Fibroblast of peridontal ligament (primary cell): Measurements from ENCODE around the gene ATAD3B.
"Not testable (repeated sequence)": the region's sequence is repeated elsewhere in the genome, so short reads cannot be mapped to it uniquely, and the experiment has no call there.

Source experiments
- DNase-seq: peaks from one replicate; pipeline ENCODE4 v3.0.0-alpha.2; 2010; ENCODE audit errors: extremely low read depth

Gene ATAD3B

GRCh38 chr1:1512425-1512824 is 40.9 kb downstream of the ATAD3B start:
- DNase-seq: not testable (repeated sequence)

GRCh38 chr1:1513675-1514074 is 42.1 kb downstream of the ATAD3B start:
- DNase-seq: not testable (repeated sequence)

- DNase-seq: not testable (repeated sequence)
These were observed 42.8 kb downstream of the ATAD3B start for GRCh38 chr1:1514376-1514775.

- not testable (repeated sequence) for DNase-seq
These were observed 45.4 kb downstream of the ATAD3B start for GRCh38 chr1:1516923-1517322.

- DNase-seq: no peak
These were observed 46.5 kb downstream of the ATAD3B start for GRCh38 chr1:1517973-1518620.

- not testable (repeated sequence) for DNase-seq
These were observed 47.0 kb downstream of the ATAD3B start for GRCh38 chr1:1518621-1519007.

- DNase-seq: not testable (repeated sequence)
These were observed 48.4 kb downstream of the ATAD3B start for GRCh38 chr1:1519805-1520505.

GRCh38 chr1:1521331-1521730 is 49.8 kb downstream of the ATAD3B start:
- DNase-seq: no peak

- not testable (repeated sequence) for DNase-seq
These were observed 51.0 kb downstream of the ATAD3B start for GRCh38 chr1:1522536-1522935.

- DNase-seq: not testable (repeated sequence)
These were observed 51.7 kb downstream of the ATAD3B start for GRCh38 chr1:1523226-1523625.

GRCh38 chr1:1523651-1524050 is 52.1 kb downstream of the ATAD3B start:
- DNase-seq: not testable (repeated sequence)

- not testable (repeated sequence) for DNase-seq
These were observed 53.3 kb downstream of the ATAD3B start for GRCh38 chr1:1524750-1525383.

- DNase-seq: not testable (repeated sequence)
These were observed 54.9 kb downstream of the ATAD3B start for GRCh38 chr1:1526476-1526875.

GRCh38 chr1:1527092-1527816 is 55.7 kb downstream of the ATAD3B start:
- DNase-seq: no peak

- DNase-seq: no peak
These were observed 57.0 kb downstream of the ATAD3B start for GRCh38 chr1:1528301-1529267.

GRCh38 chr1:1529321-1529720 is 57.8 kb downstream of the ATAD3B start:
- DNase-seq: no peak

GRCh38 chr1:1529936-1530335 is 58.4 kb downstream of the ATAD3B start:
- DNase-seq: no peak

GRCh38 chr1:1531947-1532346 is 60.4 kb downstream of the ATAD3B start:
- no peak for DNase-seq

GRCh38 chr1:1533176-1533893 is 61.8 kb downstream of the ATAD3B start:
- DNase-seq: not testable (repeated sequence)

GRCh38 chr1:1533894-1534291 is 62.3 kb downstream of the ATAD3B start:
- not testable (repeated sequence) for DNase-seq
